A549 (cell line): Measurements from ENCODE around the gene TSFM. TPM values are rescaled to one million over a fixed set of nuclear protein-coding genes. Genes with fewer than 3 reads are reported as not detected.

ENCODE experiments used
- ATAC-seq, 2 experiments: fragments of 200-7000 bp in 1 of 2; fragments of >200 bp in 1 of 2; cut with Nextera tagmentation in 1 of 2; cut with Tn5 transposase in 1 of 2; 3 replicates each; pipeline versions ENCODE4 v1.8.0 to v1.9.1; 2018 to 2020; ENCODE audit warnings: mild to moderate bottlenecking in 1 of 2, moderate library complexity in 1 of 2
- CTCF ChIA-PET: fragments of 300-600 bp; sonication (Branson Sonifier 250); formaldehyde crosslinking; extraction: SDS; loops from one replicate; lab custom pipeline; 2021; ENCODE audit warnings: antibody characterized with exemption, inconsistent platforms; lab: Yijun Ruan, JAX
- POLR2A ChIA-PET: fragments of 350-600 bp; formaldehyde crosslinking; extraction: SDS; loops from one replicate; lab custom pipeline; 2021; ENCODE audit warnings: antibody characterized with exemption, inconsistent platforms; lab: Yijun Ruan, JAX
- DNase-seq, 2 experiments: peaks; one replicate each; pipeline versions ENCODE4 v3.0.0 to v3.0.0-alpha.2; 2011 to 2016; ENCODE audit warnings: low read depth in 1 of 2, low spot score in 1 of 2
- FAIRE-seq: peaks from 2 replicates; lab custom pipeline; 2011; peaks lifted over from hg19 to GRCh38; lab: Jason Lieb, UNC
- H3K27ac ChIP-seq, 2 experiments: fragments of >200 bp; sonication (Bioruptor Twin); formaldehyde crosslinking; 3 replicates each; pipeline ENCODE4 v1.5.1; 2016 to 2017
- H3K4me1 ChIP-seq: fragments of >200 bp; sonication (Bioruptor Twin); formaldehyde crosslinking; 3 replicates; pipeline ENCODE4 v1.6.1; 2016
- H3K4me2 ChIP-seq: fragments of >200 bp; sonication (Bioruptor Twin); formaldehyde crosslinking; 3 replicates; pipeline ENCODE4 v1.6.1; 2016
- H3K4me3 ChIP-seq: fragments of >200 bp; sonication (Bioruptor Twin); formaldehyde crosslinking; 3 replicates; pipeline ENCODE4 v1.5.1; 2016
- H3K9me3 ChIP-seq: fragments of >200 bp; sonication (Bioruptor Twin); formaldehyde crosslinking; 3 replicates; pipeline ENCODE4 v1.6.1; 2016
- CHD2 ChIP-seq: fragments of 150-350 bp; IDR thresholded peaks from 2 replicates; pipeline ENCODE4 v1.6.1; 2014; ENCODE audit warnings: low read length; ENCODE audit not compliant: partially characterized antibody
- CHD4 ChIP-seq: fragments of 200-600 bp; sonication (generic); IDR thresholded peaks from 2 replicates; pipeline ENCODE4 v1.6.1; 2016; ENCODE audit warnings: antibody characterized with exemption, mild to moderate bottlenecking, borderline replicate concordance
- EHF ChIP-seq: fragments of 250-450 bp; sonication (Bioruptor Pico); IDR thresholded peaks from 2 replicates; pipeline ENCODE4 v1.5.0; 2020; ENCODE audit warnings: mild to moderate bottlenecking
- EP300 ChIP-seq, 2 experiments: fragments of >200 bp; sonication (Bioruptor Twin); formaldehyde crosslinking; IDR thresholded peaks; 2 replicates in 1 of 2; 3 replicates in 1 of 2; pipeline ENCODE4 v1.6.1; 2016 to 2017
- FOXS1 ChIP-seq: fragments of 250-450 bp; sonication (Bioruptor Pico); IDR thresholded peaks from 2 replicates; pipeline ENCODE4 v1.5.0; 2020; ENCODE audit warnings: mild to moderate bottlenecking, moderate library complexity
- GATA3 ChIP-seq: IDR thresholded peaks from 2 replicates; pipeline ENCODE4 v1.6.1; 2012; ENCODE audit warnings: borderline replicate concordance
- HDAC2 ChIP-seq: fragments of 200-600 bp; sonication (generic); IDR thresholded peaks from 2 replicates; pipeline ENCODE4 v1.6.1; 2016
- HEYL ChIP-seq: fragments of 250-450 bp; sonication (Bioruptor Pico); IDR thresholded peaks from 2 replicates; pipeline ENCODE4 v1.8.0; 2021; ENCODE audit warnings: mild to moderate bottlenecking, moderate library complexity
- HOXB5 ChIP-seq: fragments of 250-450 bp; sonication (Bioruptor Pico); IDR thresholded peaks from 2 replicates; pipeline ENCODE4 v1.5.0; 2020; ENCODE audit warnings: mild to moderate bottlenecking, moderate library complexity
- JUN ChIP-seq, 2 experiments: fragments of >200 bp; sonication (Bioruptor Twin); formaldehyde crosslinking; IDR thresholded peaks; 2 replicates in 1 of 2; 3 replicates in 1 of 2; pipeline ENCODE4 v1.6.1; 2016 to 2017
- MYC ChIP-seq: IDR thresholded peaks from 2 replicates; pipeline ENCODE4 v1.6.1; 2012; ENCODE audit warnings: mild to moderate bottlenecking, inconsistent platforms, low read length, improper control_type of control experiment, borderline replicate concordance
- NFE2L2 ChIP-seq: fragments of 150-350 bp; conservative IDR thresholded peaks from 2 replicates; pipeline ENCODE4 v1.6.1; 2014; ENCODE audit warnings: low read length
- NR3C1 ChIP-seq: fragments of >200 bp; sonication (Bioruptor Twin); formaldehyde crosslinking; IDR thresholded peaks from 3 replicates; pipeline ENCODE4 v1.6.1; 2017
- PHF8 ChIP-seq: fragments of 200-600 bp; sonication (generic); IDR thresholded peaks from 2 replicates; pipeline ENCODE4 v1.6.1; 2016; ENCODE audit warnings: low read depth, mild to moderate bottlenecking, antibody characterized with exemption, moderate library complexity, borderline replicate concordance
- SREBF2 ChIP-seq: fragments of 450-650 bp; IDR thresholded peaks from 2 replicates; pipeline ENCODE4 v1.6.1; 2014; ENCODE audit warnings: mild to moderate bottlenecking, moderate library complexity
- ZFP36 ChIP-seq: fragments of 450-650 bp; IDR thresholded peaks from 2 replicates; pipeline ENCODE4 v1.6.1; 2014; ENCODE audit warnings: borderline replicate concordance; ENCODE audit not compliant: partially characterized antibody
- WGBS: methylation state at CpG from one replicate; pipeline ENCODE4 v1.1.6; 2017; ENCODE audit errors: missing lambda C conversion rate; 5-methylcytosine and 5-hydroxymethylcytosine counted together
- polyA plus RNA-seq, 4 experiments: library from polyadenylated mRNA; depleted of rRNA in 3 of 4; stranded (reverse); fragments of >200 nt; fragmentation: RNase III in 1 of 4; extraction: RNeasy Plus Mini Kit Qiagen cat#74134 plus additional on column Dnase treatment in 1 of 4; gene quantifications; 2 replicates in 3 of 4; 3 replicates in 1 of 4; pipeline ENCODE4 v1.2.3, GENCODE V29; 2011 to 2017
- TF ChIP-seq, protein P1 (sequence below): fragments of 150-350 bp; IDR thresholded peaks from 2 replicates; pipeline ENCODE4 v1.6.1; 2014; ENCODE audit warnings: low read depth, mild to moderate bottlenecking, low read length
- TF ChIP-seq, protein P2 (sequence below): fragments of >200 bp; sonication (Bioruptor Twin); formaldehyde crosslinking; IDR thresholded peaks from 2 replicates; pipeline ENCODE4 v1.6.1; 2016
- TF ChIP-seq, protein P3 (sequence below): fragments of 250-450 bp; sonication (Bioruptor Pico); IDR thresholded peaks from 2 replicates; pipeline ENCODE4 v1.5.0; 2020; ENCODE audit warnings: low read depth, mild to moderate bottlenecking, moderate library complexity
- TF ChIP-seq, protein P4 (sequence below): IDR thresholded peaks from 2 replicates; pipeline ENCODE4 v1.6.1; 2012

Gene TSFM
- polyA plus RNA-seq, 2 of the 4 experiments (the other 2 are of a cell fraction): 31.7 to 60.2 TPM

DNA sequence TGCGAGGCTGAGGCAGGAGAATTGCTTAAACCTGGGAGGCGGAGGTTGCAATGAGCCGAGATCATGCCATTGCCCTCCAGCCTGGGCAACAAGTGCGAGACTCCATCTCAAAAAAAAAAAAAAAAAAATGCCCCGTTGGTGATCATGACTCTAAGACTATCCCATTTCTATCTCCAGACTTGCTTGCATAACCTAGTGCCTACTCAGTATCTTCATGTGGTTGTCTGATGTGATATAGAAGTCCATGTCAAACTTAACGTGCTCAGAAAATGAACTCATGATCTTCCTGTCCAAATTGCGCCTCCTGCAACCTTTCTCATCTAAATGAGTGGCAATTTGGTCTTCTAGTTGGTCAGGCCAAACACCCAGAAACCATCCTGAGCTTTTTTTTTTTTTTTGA lies 4.7 kb upstream of the TSFM start (continued):
- TF ChIP-seq, protein P1, sequence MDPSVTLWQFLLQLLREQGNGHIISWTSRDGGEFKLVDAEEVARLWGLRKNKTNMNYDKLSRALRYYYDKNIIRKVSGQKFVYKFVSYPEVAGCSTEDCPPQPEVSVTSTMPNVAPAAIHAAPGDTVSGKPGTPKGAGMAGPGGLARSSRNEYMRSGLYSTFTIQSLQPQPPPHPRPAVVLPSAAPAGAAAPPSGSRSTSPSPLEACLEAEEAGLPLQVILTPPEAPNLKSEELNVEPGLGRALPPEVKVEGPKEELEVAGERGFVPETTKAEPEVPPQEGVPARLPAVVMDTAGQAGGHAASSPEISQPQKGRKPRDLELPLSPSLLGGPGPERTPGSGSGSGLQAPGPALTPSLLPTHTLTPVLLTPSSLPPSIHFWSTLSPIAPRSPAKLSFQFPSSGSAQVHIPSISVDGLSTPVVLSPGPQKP: no peak
- no peak for TF ChIP-seq PHF8
- TF ChIP-seq EP300 (IDR thresholded peaks at IDR 0.05): no peak
- TF ChIP-seq FOXS1 (CRISPR knock-in tag): no peak
- no peak for TF ChIP-seq EHF (CRISPR knock-in tag)

DNA sequence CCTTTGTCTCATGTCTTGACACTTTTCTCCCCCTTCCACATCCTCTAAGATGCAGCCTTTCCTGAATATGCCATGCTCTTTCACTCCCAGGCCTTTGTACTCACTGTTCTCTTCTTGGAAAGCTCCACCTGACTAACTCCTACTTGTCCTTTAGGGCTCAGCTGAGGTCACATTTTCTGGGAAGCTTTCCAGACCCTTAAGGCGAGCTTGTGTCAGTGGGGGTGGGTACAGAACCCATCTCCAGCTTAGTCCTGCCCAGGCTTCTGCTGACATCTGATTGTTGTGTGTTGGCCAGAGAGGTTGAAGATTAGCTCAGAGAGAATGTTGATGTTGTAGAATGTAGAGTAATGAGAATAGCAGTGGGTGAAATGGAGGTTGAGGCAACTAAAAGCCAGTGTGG lies 2.9 kb upstream of the TSFM start:
- 81% methylated on average over 1 of the region's 1 CpG for WGBS
- CTCF ChIA-PET: interaction anchor here (1.1 to 4.1 kb wide), 9 partner anchors 13 to 126 kb away, joined by 3 to 33 read pairs (median 9); partner anchors contain the start of genes CYP27B1 and MARCHF9
- POLR2A ChIA-PET: no interaction called here
- no peak for ATAC-seq
- FAIRE-seq: no peak
- H3K4me3 ChIP-seq: no peak overlapping the region
- H3K4me1 ChIP-seq: peaks cover 8% of the 10 kb centered on the region
- no peak for DNase-seq
- no peak overlapping the region for H3K4me2 ChIP-seq
- TF ChIP-seq NFE2L2: no peak
- no peak for TF ChIP-seq CHD4
- TF ChIP-seq, protein P2, sequence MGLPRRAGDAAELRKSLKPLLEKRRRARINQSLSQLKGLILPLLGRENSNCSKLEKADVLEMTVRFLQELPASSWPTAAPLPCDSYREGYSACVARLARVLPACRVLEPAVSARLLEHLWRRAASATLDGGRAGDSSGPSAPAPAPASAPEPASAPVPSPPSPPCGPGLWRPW: no peak
- no peak for TF ChIP-seq JUN (IDR thresholded peaks at IDR 0.05)
- TF ChIP-seq HOXB5: no peak
- TF ChIP-seq HEYL (CRISPR knock-in tag): no peak
- no peak for TF ChIP-seq EHF (CRISPR knock-in tag)
- TF ChIP-seq MYC: no peak
- TF ChIP-seq EP300 (IDR thresholded peaks at IDR 0.05): no peak
- TF ChIP-seq HDAC2: no peak
- TF ChIP-seq, protein P3, sequence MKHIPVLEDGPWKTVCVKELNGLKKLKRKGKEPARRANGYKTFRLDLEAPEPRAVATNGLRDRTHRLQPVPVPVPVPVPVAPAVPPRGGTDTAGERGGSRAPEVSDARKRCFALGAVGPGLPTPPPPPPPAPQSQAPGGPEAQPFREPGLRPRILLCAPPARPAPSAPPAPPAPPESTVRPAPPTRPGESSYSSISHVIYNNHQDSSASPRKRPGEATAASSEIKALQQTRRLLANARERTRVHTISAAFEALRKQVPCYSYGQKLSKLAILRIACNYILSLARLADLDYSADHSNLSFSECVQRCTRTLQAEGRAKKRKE: no peak
- TF ChIP-seq, protein P4, sequence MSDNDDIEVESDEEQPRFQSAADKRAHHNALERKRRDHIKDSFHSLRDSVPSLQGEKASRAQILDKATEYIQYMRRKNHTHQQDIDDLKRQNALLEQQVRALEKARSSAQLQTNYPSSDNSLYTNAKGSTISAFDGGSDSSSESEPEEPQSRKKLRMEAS: no peak
- H3K9me3 ChIP-seq: no peaks in the 10 kb centered on the region
- no peak overlapping the region for H3K27ac ChIP-seq

DNA sequence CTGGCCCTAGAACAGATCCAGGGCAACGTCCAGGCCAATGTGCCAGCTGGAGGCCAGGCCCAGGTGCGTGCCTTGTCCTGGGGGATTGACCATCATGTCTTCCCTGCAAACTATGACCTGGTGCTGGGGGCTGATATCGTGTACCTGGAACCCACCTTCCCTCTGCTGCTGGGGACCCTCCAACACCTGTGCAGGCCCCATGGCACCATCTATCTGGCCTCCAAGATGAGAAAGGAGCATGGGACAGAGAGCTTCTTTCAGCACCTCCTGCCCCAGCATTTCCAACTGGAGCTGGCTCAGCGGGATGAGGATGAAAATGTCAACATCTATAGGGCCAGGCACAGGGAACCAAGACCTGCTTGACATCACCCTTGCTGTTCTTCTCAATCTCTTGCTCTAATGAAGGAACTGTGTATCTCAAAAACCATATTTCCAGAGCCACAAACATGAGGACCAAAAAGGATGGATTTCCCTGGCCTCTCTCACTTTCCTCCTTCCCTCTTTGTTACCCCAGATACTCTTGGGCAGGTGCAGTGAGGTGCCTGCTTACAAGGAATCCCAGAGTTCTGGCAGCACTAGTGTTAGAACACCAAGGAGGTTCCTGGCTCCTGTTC lies 2.2 kb upstream of the TSFM start:
- Histone ChIP-seq H3K27ac (no peak overlapping the region), H3K9me3 (no peaks in the 10 kb centered on the region), H3K4me2 (no peak overlapping the region), H3K4me1 (peaks cover 8% of the 10 kb centered on the region), H3K4me3 (no peak overlapping the region)
- ChIA-PET POLR2A (no interaction called here), CTCF (interaction anchor here (1.1 to 4.1 kb wide), 9 partner anchors 14 to 126 kb away, joined by 3 to 33 read pairs (median 9); partner anchors contain the start of genes CYP27B1 and MARCHF9)
- ATAC-seq (no peak), DNase-seq (no peak), FAIRE-seq (no peak)
- 94% methylated on average over 4 of the region's 4 CpGs for WGBS
- TF ChIP-seq CHD2 (no peak), FOXS1 (CRISPR knock-in tag) (no peak), MYC (no peak), NR3C1 (no peak), ZFP36 (no peak), SREBF2 (no peak), GATA3 (no peak)
- TF ChIP-seq, protein P1: no peak
- TF ChIP-seq, protein P2: no peak
- TF ChIP-seq, protein P3: no peak
